Activated CD4-positive, CD25-positive, alpha-beta regulatory T cell treated with anti-CD3 and anti-CD28 coated beads, Interleukin-2, amount 50 U/mL, for 16 hours (primary cell): ENCODE results near the gene RBM20.

Experiments
- DNase-seq: peaks from one replicate; pipeline ENCODE4 v3.0.0-alpha.2; 2020; ENCODE audit warnings: low read depth, low spot score

Gene RBM20

DNA sequence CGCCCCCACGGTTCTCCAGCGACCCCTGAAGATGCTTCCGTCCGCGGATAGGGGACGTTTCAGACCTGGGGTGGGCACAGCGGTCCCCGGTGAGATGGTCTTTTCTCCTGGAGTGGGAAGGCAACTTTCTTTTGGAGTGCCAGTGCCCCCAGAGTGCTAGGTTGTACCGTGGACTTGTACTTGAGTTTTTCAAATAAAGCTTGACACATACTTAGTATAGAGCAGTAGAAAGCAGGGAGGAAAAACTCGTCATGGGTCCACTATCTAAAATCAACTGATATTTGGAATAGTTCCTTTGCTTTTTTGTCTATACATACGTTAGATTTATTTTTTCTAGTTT is 28.4 kb downstream of the RBM20 start:
- no peak for DNase-seq

DNA sequence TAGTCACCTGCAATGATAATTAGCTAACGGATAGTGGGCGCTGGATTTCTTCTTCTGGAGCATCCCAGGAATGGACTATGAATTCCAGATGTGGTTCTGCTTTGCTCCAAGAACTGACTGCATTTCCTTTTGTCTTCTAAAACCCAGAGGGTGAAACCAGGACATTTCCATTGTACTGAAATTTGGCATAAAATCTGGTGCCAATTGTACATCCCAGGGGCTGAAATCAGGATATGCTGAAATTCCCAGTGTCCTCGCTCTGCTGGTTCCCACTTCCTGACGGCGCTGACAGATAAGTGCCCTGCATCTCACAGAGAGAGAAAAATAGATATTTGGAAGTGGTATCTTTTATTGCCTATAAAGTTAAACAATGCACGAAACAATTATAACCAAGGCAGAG is 31.9 kb downstream of the RBM20 start:
- no peak for DNase-seq

DNA sequence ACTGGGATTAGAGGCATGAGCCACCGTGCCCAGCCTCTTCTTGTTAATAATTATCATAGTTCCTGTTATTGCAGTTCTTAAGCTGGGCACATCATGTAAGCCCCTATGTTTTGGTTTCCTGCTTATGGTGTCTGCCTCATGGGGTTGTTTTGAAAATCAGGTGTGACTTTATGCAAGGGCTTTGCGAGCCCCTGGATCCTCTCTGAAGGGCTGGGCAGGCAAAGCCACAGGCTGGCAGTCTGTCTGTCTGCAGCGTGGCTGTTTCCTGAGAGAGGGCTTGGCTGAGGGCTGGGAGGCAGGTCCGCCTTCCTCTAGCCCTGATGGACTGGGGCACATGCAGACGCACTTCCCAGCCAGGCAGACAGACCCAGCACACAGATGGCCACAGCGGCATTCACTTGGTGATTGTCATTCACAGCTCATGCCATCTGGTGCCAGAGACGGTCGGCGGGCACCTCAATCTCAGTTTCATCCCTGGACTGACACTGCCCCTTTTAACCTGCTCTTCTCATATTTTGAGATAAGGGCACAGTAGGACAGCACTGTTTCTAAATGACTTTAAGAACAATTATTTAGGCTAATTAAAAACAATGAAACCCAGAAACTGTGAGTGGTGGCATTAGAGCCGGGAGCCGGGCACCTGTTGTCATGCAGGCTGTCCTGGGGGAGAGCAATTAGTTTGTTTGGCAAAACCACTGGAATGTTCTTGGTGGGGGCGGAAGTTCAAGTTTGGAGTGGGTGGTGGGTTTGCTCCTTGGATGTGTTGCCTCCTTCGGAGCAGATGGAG is 35.5 kb downstream of the RBM20 start:
- no peak for DNase-seq

DNA sequence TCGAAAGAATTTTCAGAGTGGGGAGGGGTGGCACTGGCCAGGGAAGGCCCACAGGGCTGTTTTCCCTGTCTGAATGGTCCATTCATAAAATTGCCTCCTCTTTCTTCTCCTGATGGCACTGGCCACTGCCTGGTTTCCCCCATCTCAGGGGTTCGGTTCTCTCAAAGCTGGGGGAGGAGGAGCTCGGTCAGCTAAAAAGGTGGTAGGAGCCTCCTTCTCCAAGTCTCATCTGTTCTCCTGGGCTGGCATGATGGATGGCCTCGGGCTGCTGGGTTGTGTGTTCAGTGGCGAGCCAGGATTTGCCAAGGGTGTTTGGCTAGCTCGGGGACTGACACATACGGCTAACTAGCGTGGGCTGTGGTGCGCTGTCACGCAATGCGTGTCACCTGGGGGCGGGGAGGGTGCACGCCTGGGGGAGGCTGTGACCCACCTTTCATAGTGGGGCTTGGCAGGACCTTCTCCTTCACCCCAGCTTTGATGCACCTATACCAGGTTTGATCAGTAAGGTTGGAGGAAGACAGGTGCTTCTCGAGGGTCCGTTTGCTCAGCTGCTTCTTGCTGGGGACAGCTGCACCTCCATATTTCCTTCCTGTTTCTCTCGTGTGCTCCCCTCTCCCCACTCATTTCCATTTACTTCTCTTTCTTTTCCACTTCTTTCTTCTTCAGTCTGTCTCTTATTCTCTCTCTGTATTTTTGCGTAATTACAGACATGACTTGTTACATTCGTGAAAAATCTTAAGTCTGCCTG is 36.3 kb downstream of the RBM20 start:
- DNase-seq = no peak

DNA sequence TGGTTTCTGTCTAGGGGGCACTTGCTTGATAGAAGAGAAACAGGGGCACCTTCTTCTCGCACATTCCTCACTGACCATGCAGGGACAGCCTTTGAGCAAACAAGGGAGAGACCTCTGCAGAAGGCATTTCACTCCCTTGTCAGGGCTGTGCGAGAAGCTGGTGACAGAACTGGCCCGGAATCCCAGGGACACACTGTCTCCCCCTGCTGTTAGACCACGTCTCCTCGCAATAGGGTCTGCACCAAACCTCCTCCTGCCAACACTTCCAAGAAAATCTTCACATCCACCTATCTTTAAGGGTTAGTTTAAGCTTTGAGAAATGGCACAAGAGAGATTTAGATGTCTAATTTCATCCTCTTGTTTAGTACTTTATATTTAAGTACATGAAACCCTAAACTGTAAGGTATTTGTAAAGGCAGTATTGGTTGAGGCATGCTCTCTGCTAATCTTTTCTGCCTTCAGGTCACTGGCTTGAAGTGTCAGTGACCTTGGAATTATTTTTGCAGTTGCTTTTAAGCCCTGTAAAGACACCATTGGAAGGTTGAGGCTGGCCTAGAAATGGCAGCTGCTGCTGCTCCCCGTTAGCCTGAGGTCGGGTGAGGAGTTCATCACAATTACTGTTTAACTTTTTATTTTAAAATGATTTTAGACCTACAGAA is 37.0 kb downstream of the RBM20 start:
- DNase-seq = no peak

DNA sequence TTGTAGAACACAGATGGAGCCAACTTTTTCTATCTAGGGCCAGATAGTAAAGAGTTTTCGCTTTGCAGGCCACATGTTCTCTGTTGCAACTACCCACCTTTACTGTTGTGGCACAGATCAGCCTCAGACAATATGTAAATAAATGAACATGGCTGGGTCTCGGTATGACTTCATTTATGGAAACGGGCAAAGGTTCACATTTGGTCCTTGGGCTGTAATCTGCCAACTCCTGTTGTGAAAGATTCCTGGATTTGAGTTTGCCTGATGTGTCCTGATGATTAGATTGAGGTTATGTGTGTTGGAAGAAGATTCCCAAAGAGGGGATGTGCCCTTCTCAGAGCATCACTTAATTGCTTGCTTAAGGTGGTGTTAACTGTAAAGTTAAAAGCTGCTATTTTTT is 38.2 kb downstream of the RBM20 start:
- no peak for DNase-seq

DNA sequence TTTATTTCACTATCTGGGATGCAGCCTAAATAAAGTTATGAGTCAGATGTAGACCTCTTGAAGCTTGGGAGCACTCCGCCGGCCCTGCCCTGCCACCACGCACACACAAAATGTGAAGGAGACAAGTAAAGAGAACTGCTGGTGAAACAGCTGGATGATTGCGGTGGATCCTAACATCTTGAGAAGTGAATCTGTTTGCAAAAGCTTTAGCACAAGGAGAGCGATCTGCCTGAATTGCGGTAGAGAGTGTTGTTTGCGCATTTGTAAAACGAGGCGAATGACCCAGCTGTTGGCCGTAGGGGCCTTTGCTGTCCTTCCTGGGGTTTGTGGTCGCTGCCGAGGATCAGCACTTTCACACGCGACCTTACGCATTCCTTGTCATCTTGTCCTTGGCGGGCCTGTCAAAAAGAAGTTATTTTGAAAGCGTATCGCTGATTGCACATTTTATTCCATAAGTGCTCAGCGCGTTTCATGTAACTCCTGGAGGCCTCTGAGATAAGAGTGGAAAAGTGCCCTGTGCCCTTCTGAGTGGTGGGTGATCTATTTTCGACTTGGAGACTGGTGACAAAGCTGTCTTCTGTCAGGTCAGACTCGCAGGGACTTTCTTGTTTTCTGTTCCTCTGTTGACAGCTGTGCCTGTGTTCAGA is 40.8 kb downstream of the RBM20 start:
- DNase-seq = no peak

DNA sequence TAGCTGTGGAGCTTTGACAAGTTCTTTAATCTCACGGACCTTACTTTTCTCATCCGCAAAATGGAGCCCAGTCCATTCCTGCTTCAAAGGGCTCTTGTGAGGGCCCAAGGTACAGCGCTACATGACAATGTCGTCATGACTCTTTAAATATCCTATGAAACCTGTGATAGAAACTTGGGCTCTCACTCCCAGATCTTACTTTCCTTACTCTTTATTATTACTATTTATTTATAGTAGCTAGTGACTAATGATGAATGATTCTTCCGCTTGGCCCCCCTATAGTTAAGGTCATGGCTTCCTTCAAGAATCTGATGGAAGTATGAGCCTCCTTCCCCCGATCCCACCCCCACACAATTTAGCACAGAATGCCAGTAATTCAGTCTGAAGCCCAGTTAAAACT is 41.9 kb downstream of the RBM20 start:
- DNase-seq = no peak

DNA sequence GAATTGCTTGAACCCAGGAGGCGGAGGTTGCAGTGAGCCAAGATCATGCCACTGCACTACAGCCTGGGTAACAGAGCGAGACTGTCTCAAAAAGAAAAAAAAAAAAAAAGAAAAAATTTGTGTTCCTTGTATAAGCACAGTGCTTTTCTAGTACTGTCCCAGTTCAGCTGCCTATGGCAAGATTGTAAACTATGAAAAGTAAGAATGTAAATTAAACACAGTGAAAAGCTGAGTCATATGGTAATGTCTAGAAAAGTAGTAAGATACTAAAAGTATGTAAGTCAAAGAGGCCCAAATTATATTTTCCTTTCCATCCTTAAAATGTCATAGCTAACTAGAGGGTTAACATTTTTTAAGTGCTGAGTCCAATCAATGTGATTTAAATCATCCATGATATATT is 42.8 kb downstream of the RBM20 start:
- DNase-seq = no peak

DNA sequence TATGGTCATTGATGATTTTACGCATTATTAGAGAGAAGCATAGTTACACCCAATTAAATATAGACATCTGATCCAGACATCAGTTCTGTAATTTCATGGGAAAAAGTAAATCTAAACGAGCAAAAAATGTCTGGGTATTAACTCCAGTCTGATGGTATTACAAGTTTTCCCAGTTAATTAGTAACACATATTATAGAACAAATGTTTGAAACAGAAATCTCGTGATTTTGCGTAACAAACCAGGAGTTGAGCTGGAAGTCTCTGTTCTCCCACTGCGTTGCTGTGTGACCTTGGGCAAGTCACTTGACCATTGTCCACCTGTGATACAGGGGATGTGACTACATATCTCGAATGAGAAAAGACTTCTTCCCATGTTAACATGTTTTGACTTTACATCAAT is 43.3 kb downstream of the RBM20 start:
- DNase-seq = no peak

DNA sequence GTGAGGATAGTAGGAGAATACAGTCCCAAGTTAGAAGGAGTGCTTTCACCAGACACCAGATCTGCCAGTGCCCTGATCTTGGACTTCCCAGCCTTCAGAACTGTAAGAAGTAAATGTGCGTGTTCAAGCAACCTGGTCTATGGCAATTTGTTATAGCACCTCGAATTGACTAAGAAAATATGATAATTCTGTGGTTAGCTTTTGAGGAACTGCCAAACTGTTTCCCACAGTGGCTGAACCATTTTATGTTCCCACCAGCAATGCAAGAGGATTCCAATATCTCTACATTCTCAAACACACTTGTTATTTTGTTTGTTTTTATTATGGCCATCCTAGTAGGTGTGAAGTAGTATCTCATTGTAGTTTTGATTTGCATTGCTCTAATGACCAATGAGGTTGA is 47.0 kb downstream of the RBM20 start:
- DNase-seq = no peak

- DNase-seq = no peak
Observed at GRCh38 chr10:110694263-110694662, 50.1 kb downstream of the RBM20 start.

- DNase-seq = no peak
Observed at GRCh38 chr10:110694820-110695538, 50.8 kb downstream of the RBM20 start.

GRCh38 chr10:110695539-110695886 is 51.4 kb downstream of the RBM20 start:
- no peak for DNase-seq

- DNase-seq = no peak
Observed at GRCh38 chr10:110696436-110696835, 52.3 kb downstream of the RBM20 start.

DNA sequence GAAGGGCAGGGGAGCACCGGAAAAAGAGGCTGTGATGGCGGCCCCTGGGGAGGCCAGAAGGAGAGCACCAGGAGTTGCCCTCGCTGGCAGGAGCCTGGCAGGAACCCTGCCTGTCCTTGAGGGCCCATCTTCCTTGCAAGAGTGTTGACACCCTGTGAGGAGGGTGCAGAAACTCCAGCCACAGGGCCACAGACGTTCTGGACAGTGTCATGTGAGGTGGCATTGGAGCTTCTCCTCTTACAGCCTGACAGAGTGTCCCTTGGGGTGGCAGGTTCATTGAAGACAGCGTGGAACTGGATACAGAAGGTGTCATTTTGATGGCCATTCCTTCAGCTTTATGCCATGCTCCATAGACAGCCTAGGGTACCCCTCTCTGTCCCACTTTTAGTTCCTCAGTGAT is 54.2 kb downstream of the RBM20 start:
- DNase-seq = no peak

- no peak for DNase-seq
Observed at GRCh38 chr10:110698782-110699201, 54.7 kb downstream of the RBM20 start.

GRCh38 chr10:110699859-110700468 is 55.8 kb downstream of the RBM20 start:
- DNase-seq = no peak

GRCh38 chr10:110700947-110701616 is 56.9 kb downstream of the RBM20 start:
- no peak for DNase-seq

- no peak for DNase-seq
Observed at GRCh38 chr10:110701617-110701971, 57.5 kb downstream of the RBM20 start.

- DNase-seq = no peak
Observed at GRCh38 chr10:110704070-110704469, 59.9 kb downstream of the RBM20 start.
